GM19468 (cell line): ENCODE measurements around the gene SMAD7.

Experiments
- ATAC-seq: cut with Tn5 transposase; IDR thresholded peaks from one replicate; pipeline ENCODE4 v1.9.1; 2021; ENCODE audit warnings: mild to moderate bottlenecking, moderate library complexity, moderate number of reproducible peaks; ENCODE audit not compliant: unreplicated experiment; ENCODE audit errors: extremely low read depth

SMAD7 gene

GRCh38 chr18:48962994-48963561, 12.3 kb upstream of the SMAD7 start:
- no peak for ATAC-seq

GRCh38 chr18:48962252-48962993, 11.7 kb upstream of the SMAD7 start:
- no peak for ATAC-seq

GRCh38 chr18:48961547-48961946, 10.8 kb upstream of the SMAD7 start:
- ATAC-seq, result no peak

GRCh38 chr18:48959921-48960920, 9.5 kb upstream of the SMAD7 start:
- no peak for ATAC-seq

GRCh38 chr18:48959551-48959920, 8.8 kb upstream of the SMAD7 start:
- ATAC-seq, result no peak

- no peak for ATAC-seq
Measured at GRCh38 chr18:48958951-48959350, 8.2 kb upstream of the SMAD7 start.

GRCh38 chr18:48957616-48958015, 6.9 kb upstream of the SMAD7 start:
- no peak for ATAC-seq

- ATAC-seq, result no peak
Measured at GRCh38 chr18:48957136-48957535, 6.4 kb upstream of the SMAD7 start.

- ATAC-seq, result no peak
Measured at GRCh38 chr18:48956356-48956755, 5.6 kb upstream of the SMAD7 start.

GRCh38 chr18:48955830-48956261, 5.1 kb upstream of the SMAD7 start:
- no peak for ATAC-seq

GRCh38 chr18:48954886-48955819, 4.4 kb upstream of the SMAD7 start:
- ATAC-seq, result no peak

GRCh38 chr18:48953104-48953706, 2.4 kb upstream of the SMAD7 start:
- ATAC-seq, result no peak

GRCh38 chr18:48952287-48953103, 1.7 kb upstream of the SMAD7 start:
- ATAC-seq, result peak; percentile 1

GRCh38 chr18:48951448-48952286, 902 bp upstream of the SMAD7 start:
- ATAC-seq, result peak; percentile 31

GRCh38 chr18:48949606-48950535, 894 bp downstream of the SMAD7 start:
- no peak for ATAC-seq

- no peak for ATAC-seq
Measured at GRCh38 chr18:48949050-48949605, 1.6 kb downstream of the SMAD7 start.
